Measurements from ENCODE around the gene CCDC142. TPM values are rescaled to one million over a fixed set of nuclear protein-coding genes. Genes with fewer than 3 reads are reported as not detected.

Gene CCDC142
- total RNA-seq, 3 donors from 2014 or later (not counting 1 experiment from before 2014, with no cell fraction given) = 14.9 to 25.2 (median 15.6) TPM

DNA sequence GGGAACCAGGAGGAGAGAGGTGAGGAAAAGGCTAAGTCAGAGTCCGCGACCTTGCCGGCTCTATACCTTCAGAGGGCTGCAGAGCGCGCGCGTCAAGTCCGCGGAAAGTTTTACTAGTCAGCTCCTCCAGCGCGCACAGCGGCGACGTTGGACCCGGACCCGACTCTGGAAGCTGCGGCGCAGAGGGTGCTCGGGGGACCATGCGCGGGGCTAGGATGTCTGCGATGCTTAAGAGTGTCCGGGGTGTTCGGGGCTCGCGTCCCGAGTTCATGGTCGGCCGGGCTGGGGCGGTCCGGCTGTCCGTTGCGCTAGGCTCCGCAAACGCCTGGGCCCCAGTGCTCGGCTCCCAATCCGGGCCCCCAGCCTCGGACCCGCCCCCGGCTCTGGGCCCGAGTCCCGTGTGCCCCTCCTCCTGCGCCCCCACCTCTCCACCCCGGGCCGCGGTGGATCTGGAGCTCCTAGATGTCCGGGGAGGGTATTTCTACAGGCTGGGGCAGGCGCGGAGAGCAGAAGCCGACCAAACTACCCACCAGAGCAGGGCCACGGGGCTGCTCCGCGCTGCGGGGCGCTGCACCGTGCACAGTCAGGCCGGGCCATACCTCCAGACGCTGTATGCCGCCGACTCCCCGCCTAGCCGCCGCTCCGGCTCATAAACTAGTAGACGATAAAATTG, 16.6 kb upstream of the CCDC142 start, which contains the start of gene LBX2:
TSS of gene LBX2 (minus strand) at position 337 of the 673 bp plus-strand sequence. CDS start at position 271, 66 bp downstream.
- H3K36me3 Mint-ChIP-seq = no peaks in the 10 kb centered on the region
- no peaks in the 10 kb centered on the region for H3K9me3 Mint-ChIP-seq
- H3K27me3 ChIP-seq (ENCODE audit: control insufficient read depth, insufficient read depth, low read length) = peaks cover 5% of the 10 kb centered on the region
- 6% methylated on average over 65 of the region's 65 CpGs for WGBS (ENCODE audit: insufficient coverage)
- peaks cover 56% of the 10 kb centered on the region for H3K4me1 ChIP-seq (ENCODE audit: control insufficient read depth, insufficient read depth, low read length)
- peak within 1 kb of the TSS; percentile 30 to 81 for H3K27ac Mint-ChIP-seq
- no peak within 1 kb of the TSS for H3K27ac ChIP-seq (ENCODE audit: low read length)
- peaks cover 29 to 58% of the 10 kb centered on the region in 2 donors for H3K4me1 Mint-ChIP-seq
- H3K4me3 Mint-ChIP-seq = peak within 1 kb of the TSS; percentile 90
- H3K4me3 ChIP-seq (ENCODE audit: low read length) = peak within 1 kb of the TSS; percentile 52
- H3K27me3 Mint-ChIP-seq (ENCODE audit: low read depth in 2 of 2) = peaks cover 0 to 8% of the 10 kb centered on the region in 2 donors
- H3K36me3 ChIP-seq (ENCODE audit: control insufficient read depth, insufficient read depth, low read length) = no peaks in the 10 kb centered on the region
- no peaks in the 10 kb centered on the region for H3K9me3 ChIP-seq (ENCODE audit: control insufficient read depth, insufficient read depth, low read length)
- TF ChIP-seq, protein P1, sequence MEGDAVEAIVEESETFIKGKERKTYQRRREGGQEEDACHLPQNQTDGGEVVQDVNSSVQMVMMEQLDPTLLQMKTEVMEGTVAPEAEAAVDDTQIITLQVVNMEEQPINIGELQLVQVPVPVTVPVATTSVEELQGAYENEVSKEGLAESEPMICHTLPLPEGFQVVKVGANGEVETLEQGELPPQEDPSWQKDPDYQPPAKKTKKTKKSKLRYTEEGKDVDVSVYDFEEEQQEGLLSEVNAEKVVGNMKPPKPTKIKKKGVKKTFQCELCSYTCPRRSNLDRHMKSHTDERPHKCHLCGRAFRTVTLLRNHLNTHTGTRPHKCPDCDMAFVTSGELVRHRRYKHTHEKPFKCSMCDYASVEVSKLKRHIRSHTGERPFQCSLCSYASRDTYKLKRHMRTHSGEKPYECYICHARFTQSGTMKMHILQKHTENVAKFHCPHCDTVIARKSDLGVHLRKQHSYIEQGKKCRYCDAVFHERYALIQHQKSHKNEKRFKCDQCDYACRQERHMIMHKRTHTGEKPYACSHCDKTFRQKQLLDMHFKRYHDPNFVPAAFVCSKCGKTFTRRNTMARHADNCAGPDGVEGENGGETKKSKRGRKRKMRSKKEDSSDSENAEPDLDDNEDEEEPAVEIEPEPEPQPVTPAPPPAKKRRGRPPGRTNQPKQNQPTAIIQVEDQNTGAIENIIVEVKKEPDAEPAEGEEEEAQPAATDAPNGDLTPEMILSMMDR (IDR thresholded peaks at IDR 0.05) = no peak
- DNase-seq (peak in 1 of 2 donors; percentile 48), ATAC-seq (peak in 1 of 3 donors; percentile 28)
- intact Hi-C loops (cut with micrococcal nuclease) = no loop called here

DNA sequence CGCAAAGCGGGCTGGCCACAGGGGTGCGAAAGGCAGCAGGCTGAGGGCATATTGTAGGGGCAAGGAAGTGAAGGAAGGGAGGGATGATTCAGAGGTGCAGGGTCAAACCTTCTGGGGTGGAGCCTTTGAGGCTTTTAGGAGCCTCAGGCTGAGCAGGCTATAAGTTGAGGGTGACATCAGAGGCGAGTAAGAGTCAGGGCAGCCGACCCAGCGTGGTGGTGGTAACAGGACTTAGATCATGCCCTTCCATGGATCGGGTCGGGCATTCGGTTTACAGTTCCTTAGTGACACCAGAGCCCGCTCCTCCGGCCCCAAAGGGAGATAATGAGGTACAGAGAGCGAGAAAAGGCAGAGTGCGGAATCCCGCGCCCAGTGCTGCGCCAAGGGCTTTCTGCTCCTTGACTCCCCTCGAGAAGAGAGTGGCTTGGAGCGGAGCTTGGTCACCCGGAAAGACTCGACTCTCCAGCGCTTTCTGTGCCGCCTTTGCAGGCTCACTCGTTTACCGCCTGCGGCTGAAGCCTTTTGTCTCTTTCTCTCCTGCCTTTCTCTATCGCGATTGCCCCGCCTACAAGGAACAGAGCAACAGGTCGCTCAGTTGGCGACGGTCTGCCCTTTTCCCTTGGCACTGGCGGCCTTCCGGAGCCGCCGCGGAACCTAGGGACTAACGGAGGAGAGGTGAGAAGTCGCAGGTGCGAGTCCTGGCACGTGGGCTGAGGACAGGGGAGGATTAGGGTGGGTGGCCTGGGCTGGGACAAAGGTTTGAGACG, 15.9 kb upstream of the CCDC142 start:
- no peaks in the 10 kb centered on the region for H3K9me3 ChIP-seq (ENCODE audit: control insufficient read depth, insufficient read depth, low read length)
- DNase-seq = peak in 1 of 2 donors; percentile 41
- peaks cover 5% of the 10 kb centered on the region for H3K27me3 ChIP-seq (ENCODE audit: control insufficient read depth, insufficient read depth, low read length)
- intact Hi-C loops (cut with micrococcal nuclease) = no loop called here
- no peak overlapping the region for H3K27ac ChIP-seq (ENCODE audit: low read length)
- H3K36me3 ChIP-seq (ENCODE audit: control insufficient read depth, insufficient read depth, low read length) = peaks cover 4% of the 10 kb centered on the region
- no peaks in the 10 kb centered on the region for H3K36me3 Mint-ChIP-seq
- H3K4me3 Mint-ChIP-seq = peak overlapping the region; percentile 90
- H3K27me3 Mint-ChIP-seq (ENCODE audit: low read depth in 2 of 2) = peaks cover 0 to 8% of the 10 kb centered on the region in 2 donors
- peak; percentile 25 to 52 (median 33) for ATAC-seq
- peaks cover 24 to 51% of the 10 kb centered on the region in 2 donors for H3K4me1 Mint-ChIP-seq
- H3K4me1 ChIP-seq (ENCODE audit: control insufficient read depth, insufficient read depth, low read length) = peaks cover 51% of the 10 kb centered on the region
- 1% methylated on average over 41 of the region's 41 CpGs for WGBS (ENCODE audit: insufficient coverage)
- TF ChIP-seq, protein P1 (IDR thresholded peaks at IDR 0.05) = no peak
- H3K4me3 ChIP-seq (ENCODE audit: low read length) = peak overlapping the region; percentile 52
- H3K27ac Mint-ChIP-seq = peak overlapping the region; percentile 30 to 81
- no peaks in the 10 kb centered on the region for H3K9me3 Mint-ChIP-seq

DNA sequence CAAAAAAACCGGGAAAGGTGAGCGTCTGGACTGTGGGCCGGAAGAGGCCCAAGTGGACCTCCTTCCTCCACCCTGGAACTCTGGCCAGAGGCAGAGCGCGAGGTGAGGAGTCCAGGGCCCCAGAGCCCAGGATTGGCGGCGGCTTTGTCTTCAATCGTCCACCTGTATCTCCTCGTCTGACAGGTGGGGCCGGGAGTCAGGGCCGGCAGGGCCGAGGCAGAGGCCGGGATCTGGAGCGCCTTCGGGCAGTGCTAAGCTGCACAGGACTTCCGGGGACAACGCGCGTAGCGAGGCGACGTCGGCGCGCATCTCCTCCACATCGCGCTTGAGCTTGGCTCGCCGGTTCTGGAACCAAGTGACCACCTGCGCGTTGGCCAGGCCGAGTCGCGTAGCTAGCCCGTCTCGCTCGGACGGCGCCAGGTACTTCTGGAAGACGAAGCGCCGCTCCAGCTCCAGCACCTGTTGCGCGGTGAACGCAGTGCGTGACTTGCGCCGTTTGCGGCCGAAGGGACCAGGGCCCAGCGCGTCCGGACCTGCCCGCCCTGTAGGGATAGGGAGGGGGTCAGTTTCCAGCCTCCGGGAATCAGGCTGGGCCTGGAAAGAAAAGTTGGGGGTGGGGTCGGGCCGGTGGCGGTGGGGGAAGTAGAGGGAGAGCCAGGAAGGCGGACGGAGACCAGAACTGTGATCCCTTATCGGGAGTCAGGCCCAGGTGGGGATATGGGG, 15.1 kb upstream of the CCDC142 start:
- Histone ChIP-seq H3K9me3 (ENCODE audit: control insufficient read depth, insufficient read depth, low read length) (no peaks in the 10 kb centered on the region), H3K27ac (ENCODE audit: low read length) (no peak overlapping the region), H3K27me3 (ENCODE audit: control insufficient read depth, insufficient read depth, low read length) (peaks cover 5% of the 10 kb centered on the region), H3K4me1 (ENCODE audit: control insufficient read depth, insufficient read depth, low read length) (peaks cover 43% of the 10 kb centered on the region), H3K4me3 (ENCODE audit: low read length) (peak overlapping the region; percentile 52), H3K36me3 (ENCODE audit: control insufficient read depth, insufficient read depth, low read length) (peaks cover 10% of the 10 kb centered on the region)
- Mint-ChIP-seq H3K4me3 (peak overlapping the region; percentile 90), H3K9me3 (no peaks in the 10 kb centered on the region), H3K4me1 (peaks cover 24 to 43% of the 10 kb centered on the region in 2 donors), H3K27me3 (ENCODE audit: low read depth in 2 of 2) (peaks cover 0 to 8% of the 10 kb centered on the region in 2 donors), H3K27ac (peak overlapping the region; percentile 30 to 81), H3K36me3 (no peaks in the 10 kb centered on the region)
- 5% methylated on average over 61 of the region's 61 CpGs for WGBS (ENCODE audit: insufficient coverage)
- ATAC-seq (peak; percentile 48 to 51 (median 48)), DNase-seq (peak; percentile 26 to 62)
- TF ChIP-seq, protein P1 (IDR thresholded peaks at IDR 0.05) = no peak
- intact Hi-C loops (cut with micrococcal nuclease) = no loop called here
